ENCODE measurements around the gene CD33.
"Not testable (repeated sequence)": the region's sequence is repeated elsewhere in the genome, so short reads cannot be mapped to it uniquely, and the experiment has no call there.

The CD33 gene

DNA sequence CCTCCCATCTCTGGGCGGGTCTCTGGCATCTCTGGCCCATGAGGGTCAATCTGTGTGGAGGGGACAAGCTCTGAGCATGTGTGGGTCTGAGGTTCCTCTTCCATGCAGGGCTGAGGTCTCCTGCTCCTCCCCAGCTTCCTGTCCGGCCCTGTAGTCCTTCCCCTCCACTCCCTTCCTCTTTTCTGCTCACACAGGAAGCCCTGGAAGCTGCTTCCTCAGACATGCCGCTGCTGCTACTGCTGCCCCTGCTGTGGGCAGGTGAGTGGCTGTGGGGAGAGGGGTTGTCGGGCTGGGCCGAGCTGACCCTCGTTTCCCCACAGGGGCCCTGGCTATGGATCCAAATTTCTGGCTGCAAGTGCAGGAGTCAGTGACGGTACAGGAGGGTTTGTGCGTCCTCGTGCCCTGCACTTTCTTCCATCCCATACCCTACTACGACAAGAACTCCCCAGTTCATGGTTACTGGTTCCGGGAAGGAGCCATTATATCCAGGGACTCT lies at the start of gene CD33:
TSS of gene CD33 (plus strand) at position 183 of the 496 bp plus-strand sequence. CDS start at position 222, 39 bp downstream.
- DNase-seq: not testable (repeated sequence)

DNA sequence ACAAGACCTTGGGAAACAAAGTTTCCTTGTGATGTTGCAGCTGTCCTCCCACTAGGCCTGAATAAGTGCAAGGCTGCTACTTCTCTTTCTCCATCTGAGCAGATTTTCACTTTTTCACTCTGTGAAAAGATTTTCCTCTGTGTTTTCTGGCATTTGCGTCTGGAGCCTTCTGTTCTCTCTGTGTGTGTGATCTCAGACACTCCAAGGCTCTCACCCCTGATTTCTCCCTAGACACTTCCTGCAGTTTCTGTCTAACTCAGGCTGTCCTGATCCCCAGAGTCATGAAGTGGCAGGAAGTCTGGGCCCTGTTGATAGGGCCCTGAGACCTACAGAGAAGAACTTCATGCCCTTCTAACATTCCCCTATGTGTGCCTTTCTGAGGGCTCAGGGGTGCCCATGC lies 45.6 kb upstream of the CD33 start:
- DNase-seq: no peak

DNA sequence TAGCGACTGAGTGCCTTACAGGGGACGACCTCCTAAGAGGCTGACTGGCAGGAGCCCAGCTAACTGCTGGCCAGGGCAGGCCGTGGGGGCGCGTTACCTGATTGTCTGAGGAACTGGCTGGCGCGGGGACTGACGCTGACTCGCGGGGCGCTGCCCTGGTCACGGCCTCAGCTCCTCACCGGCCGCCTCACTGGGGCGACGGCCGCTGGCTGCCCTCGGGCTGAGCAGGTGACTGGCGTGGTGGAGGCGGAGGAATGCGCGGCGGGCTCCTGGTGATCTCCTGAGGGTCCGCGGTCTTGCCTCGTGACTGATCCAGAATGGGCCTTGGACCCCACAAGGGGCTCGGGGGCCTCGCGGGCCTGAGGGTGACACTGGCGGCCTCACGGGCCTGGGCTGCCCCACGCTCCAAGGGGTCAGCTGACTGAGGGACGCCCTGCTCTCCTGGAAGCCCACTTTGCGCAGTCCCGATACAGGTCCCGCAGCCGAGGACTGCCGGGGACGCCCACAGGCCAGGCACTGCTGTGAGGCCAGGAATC lies 43.4 kb upstream of the CD33 start:
- DNase-seq: no peak

DNA sequence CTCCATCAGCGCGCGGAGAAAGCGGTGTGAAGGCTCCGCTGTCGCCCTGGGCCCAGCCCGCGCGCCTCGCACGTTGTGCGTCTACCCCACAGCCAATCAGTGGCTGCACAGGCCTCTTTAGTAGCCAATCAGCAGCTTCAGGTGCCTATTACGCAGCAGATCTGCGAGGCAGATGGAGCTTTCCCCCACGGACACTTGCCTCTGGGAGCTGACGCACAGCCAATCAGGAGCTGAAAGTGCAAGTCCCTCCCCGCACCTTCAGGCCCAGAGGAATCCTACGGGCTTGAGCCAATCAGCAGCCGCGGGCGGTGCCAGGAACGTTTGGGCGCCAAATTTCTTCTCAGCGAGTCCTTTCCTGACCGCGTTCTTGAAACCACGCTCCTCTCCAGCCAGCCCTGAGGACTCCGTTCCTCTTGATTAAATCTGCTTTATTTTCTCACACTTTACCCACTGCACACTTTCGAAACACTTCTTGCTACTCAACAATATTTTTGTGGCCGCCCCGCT lies 42.9 kb upstream of the CD33 start:
- DNase-seq: no peak

DNA sequence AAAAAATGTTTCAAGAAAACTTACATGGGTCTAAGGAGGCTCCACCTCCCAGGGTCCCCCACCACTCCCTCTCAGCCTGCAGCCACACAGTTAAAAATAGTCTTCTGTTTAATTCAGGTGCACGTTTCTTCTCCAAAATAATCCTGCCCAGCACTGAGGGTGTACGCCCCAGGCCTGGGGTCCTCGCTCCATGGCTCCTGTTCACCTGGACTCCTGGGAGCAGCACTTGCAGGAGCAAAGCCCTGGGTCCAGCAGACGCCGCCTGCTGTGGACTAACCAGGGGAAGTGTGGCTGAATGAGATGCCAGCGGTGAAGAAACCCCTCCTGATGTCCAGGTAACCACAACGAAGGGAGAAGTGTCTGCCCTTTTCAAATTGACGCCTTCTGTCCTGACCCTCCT lies 41.3 kb upstream of the CD33 start:
- DNase-seq: no peak

DNA sequence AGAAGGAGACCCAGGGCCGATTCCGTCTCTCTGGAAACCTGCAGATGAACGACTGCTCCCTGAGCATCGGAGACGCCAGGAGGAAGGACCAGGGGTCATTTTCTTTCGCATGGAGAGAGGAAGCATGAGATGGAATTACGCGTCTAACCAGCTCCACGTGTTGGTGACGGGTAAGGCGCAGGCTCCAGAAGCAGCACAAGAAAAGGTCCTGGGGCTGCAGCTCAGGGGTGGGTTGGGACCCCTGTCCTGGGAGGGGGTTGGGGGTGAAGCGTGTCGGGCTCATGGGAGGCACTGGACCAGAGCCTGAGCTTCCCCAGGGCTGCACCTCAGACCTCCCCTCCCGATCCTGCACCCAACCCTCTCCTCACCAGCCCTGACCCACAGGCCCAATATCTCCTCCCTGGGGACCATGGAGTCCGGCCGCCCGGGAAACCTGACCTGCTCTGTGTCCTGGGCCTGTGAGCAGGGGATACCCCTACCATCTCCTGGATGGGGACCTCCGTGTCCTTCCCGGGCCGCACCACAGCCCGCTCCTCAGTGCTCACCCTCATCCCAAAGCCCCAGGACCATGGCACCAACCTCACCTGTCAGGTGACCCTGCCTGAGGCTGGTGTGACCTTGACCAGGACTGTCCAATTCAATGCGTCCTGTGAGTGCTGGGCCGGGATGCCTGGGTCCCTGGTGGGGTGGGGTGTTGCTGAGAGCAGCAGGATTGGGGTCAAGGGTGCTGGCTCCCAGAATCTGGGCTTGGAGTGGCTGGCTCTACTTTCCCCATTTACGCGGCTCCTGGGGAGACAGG lies 39.6 kb upstream of the CD33 start:
- no peak for DNase-seq

DNA sequence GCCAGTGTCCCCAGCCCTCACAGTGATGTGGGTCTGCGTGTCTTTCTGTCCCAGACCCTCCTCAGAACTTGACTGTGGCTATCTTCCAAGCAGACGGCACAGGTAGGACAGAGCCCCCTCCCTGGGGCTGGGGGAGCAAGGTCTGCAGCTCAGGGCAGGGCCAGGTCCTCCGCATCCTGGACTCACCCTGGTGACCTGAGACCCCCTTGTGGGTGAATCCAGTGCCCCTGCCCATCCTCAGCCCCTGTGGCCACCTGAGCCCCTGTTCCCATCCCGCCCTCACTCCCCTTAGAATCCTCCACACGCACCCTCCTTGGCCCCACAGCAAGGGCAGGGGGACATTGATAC lies 39.0 kb upstream of the CD33 start:
- no peak for DNase-seq

DNA sequence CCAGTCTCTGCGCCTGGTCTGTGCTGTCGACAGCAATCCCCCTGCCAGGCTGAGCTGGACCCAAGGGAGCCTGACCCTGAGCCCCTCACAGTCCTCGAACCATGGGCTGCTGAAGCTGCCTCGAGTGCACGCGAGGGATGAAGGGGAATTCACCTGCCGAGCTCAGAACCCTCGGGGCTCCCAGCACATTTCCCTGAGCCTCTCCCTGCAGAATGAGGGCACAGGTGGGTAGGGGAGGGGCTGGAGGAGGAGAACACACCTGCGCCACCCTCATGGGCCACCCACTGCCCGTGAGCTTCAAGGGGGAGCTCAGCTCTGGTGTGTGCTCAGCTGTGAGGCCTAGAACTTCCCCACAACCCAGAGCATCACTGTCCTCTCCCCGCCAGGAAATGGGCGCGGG lies 38.6 kb upstream of the CD33 start:
- DNase-seq: no peak

DNA sequence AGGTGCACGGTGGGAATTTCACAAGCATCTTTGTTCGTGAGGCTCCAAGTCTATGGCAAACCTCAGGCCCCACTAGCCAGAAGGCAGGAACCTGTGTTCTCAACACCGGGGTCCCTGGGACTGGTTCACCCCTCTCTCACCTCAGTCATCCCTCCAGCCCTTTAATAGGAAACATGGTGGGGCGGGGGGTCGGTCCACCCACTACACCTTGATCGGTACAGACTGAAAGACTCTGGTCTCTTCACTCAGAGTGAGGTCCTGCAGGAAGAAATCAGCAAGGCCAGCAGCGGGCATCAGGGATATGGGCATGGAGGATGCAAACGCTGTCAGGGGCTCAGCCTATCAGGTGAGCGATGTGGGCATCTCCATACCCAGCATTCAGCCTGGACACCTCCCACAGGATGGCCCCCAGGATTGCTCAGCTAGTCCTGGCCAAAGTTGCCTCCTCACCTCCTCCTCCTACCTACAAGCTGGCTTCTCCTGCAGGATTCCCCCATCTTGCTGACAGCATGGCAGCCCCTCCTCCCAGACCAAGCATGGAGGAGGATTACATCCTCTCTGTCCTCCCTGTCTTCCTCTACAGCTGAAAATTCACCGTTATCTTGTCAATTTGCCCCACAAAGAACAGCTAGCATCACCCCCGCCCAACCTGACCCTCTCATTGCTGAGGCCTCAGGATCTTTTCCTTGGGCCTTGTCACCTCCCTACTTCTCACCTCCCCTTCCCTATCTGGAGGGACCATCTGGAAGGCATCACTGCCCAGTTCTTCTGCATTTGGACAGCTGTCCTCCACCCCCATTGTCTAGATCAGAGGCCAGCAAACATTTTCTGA lies 37.3 kb upstream of the CD33 start:
- DNase-seq: no peak

DNA sequence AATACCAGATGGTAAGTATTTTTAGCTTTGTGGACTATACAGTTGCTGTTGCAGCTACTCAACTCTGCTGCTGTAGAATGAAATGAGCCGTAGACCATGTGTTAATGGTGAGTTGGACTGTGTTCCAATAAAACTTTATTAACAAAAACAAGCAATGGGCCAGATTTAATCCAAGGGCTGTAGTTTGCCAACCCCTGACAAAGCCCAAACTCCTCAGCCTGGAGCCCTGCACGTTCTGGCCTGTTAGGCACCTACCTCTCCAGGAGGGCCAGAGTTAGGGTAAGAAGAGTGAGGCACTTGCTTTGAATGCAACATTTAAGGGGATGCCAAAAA lies 36.7 kb upstream of the CD33 start:
- no peak for DNase-seq

DNA sequence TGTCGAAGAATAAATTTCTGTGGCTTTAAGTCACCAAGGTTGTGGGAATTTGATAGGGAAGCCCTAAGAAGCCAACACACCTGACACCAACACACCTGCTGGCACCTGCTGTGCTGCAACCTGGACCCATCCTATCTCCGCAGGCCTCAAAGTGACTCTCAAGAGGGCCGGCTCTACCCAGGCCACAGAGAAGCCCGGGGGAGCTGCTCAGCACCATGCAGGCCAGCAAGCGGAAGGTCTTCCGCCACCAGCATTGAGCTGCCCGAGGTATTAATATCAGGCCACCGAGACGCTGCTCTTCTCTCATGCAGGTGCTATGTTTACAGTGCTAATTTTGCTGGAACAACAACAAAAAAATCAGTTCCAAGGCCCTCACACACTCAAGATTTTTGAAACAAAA lies 32.2 kb upstream of the CD33 start:
- no peak for DNase-seq

DNA sequence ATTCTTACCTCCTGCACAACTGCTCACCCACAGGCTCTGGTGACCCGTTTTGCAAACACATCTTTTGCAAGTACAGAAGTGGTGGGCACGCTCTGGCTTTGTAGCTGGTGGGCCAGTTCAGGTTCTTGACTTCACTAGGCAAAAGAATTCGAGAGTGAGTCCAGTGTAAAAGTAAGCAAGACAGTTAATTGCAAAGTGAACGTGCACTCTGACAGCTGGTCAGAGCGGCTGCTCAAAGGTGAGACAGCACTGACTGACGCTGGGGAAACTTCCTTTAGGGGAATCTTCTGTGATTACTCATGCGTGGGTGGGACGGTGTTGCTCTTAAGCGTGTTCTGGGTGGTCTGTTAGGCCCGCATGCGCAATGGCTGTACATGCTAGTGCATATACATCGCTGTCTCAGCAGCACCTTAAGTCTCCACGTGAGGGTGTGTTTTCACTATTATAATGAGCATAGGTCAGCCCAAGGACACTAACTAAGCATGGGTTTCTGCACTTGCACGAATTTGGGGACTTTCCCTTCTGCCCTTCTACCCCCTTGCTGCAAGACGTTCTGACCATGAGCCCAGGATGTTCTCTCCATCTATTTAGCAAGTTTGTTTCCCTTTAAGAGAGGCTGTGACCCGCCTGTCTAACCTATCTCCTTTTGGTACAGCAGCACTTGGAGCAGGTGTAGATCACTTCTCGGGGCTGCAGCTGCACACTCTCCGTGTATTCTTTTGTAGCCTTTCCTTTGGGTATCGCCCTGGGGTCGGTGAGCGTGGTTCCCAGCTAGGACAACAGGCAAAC lies 30.2 kb upstream of the CD33 start:
- DNase-seq: no peak

DNA sequence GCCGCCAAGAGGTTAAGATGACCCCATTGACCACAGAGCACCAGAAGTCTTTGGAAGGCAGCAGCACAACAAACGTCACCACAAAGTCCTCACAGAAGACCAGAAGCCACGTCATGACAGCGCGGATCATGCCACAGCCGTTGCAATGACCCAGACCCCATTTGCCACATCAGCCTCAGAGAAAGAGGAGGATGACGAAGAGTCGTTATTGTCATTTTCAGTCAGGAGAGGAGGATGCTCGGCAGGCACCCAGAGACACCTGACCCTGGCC lies 29.6 kb upstream of the CD33 start:
- DNase-seq: no peak

DNA sequence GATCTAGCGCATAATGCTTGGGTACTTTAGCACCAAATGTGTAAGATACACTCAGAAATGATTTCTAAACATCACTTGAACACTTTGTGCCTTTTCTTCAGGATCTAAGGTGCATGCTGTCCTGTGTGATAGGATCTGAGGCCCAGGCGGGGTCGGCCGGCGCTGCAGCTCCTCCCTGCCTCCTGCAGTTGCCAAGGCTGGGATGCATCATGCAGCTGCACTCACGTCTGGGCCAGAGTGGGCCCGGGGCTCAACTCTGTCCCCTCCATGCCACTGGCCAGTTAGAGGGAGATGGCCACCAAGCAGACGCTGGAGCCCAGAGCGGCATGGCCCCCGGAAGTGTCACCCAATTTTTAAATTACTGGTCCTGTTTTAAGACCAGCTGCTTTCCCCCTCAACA lies 29.3 kb upstream of the CD33 start:
- DNase-seq: no peak

DNA sequence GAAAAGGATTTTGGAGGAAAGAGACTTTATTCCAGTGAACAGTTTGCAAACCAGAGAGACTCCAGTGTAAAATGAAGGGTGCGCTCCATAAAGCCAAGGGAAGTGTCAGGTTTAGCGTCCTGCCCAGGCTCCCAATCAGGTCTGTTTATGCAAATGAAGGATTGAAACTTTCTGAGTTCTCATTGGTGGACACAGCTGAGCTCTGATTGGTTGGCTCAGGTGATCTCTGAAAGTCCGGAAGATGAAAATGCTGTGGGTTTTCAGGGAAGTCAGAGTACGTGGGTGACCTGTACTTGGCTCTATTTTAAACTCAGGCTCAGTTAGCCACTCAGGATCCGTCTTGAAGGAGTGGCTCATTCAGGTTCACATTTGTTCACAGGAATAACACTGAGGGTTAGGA lies 28.7 kb upstream of the CD33 start:
- DNase-seq: no peak

DNA sequence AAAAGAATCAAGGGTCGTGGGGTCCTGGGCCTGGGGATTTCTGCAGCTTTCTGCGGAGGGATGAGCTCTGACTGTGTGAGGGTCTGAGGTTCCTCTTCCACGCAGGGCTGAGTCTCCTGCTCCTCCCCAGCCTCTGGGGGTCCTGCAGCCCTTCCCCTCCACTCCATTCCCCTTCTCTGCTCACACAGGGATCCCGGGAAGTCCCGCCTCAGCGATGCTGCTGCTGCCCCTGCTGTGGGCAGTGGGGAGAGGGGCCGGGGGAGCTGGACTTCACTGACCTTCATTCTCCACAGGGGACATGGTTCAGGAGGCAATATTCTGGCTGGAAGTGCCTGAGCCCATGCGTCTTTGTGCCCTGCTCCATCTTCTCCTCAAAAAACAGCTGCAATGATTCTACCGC lies 26.2 kb upstream of the CD33 start:
- no peak for DNase-seq

DNA sequence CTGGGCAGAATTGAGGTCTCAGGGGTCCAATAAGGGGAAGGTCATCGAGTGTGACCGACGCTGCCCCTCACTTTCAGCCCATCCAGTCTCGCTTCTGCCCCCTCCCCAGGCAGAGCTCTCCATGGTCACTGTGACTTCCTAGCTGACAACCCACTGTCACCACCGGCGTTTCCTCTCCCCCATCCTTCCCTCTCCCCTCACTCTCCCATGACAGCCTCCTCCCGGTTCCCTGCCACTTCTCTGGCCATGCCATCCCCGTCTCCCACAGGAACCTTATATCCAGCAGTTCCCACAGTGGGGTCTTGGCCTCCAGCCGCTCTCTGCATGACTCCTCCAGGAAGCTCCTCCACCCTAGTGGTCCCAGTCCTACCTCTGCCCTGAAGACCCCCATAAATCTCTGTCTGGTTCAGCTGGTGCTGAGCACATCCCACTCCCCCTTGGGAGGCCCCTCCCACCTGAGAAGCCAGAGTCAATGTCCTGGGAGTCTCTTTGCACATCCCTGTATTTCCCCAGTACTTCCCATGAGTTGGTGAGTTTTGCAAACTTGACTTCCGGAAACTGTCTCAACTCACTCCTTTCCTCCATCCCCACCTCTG lies 24.7 kb upstream of the CD33 start:
- no peak for DNase-seq

DNA sequence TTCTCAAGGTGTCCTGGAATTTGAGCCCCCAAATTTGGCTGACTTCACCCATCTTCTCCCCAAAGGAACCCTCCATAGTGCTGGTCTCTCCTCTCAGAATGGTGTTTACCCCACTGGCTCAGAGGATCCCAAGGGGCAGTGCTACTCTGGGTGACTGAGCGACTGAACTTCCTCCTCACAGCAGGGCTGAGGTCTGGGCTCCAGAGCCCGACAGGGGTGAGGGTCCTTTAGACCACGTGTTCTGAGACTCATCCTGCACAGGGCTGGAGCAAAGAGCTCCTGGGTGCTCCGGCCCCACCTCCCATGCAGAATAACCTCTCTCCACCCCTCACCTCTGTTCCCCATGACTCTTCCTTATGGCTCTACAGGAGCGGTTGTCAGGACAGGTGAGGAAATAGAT lies 23.2 kb upstream of the CD33 start:
- no peak for DNase-seq

DNA sequence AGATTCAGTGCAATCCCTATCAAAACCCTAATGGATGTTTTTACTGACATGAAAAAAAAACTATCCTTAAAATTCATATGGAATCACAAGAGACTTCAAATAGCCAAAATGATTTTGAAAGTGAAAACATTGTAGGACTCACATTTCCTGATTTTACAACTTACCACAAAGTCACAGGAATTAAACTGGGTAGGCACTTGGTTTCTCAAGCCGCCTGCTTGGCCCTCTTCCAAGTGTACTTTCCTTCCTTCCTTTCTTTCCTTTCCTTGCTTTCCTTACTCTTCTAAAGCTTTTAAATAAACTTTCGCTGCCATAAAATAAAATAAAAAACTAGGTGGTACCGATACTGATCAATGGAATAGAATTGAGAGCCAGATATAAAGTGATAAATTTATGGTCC lies 21.0 kb upstream of the CD33 start:
- DNase-seq: no peak

DNA sequence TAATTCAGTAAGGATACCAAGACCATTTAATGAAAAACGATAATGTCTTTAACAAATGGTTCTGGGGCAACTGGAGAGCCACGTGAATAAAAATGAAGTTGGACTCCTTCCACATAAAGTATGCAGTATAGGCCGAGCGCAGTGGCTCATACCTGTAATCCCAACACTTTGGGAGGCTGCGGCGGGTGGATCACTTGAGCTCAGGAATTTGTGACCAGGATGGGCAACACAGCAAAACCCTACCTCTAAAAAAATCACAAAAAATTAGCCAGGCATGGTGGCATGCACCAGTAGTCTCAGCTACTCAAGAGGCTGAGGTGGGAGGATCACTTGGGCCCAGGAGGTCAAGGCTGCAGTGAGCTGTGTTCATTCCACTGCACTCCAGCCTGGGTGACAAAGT lies 20.6 kb upstream of the CD33 start:
- no peak for DNase-seq

DNA sequence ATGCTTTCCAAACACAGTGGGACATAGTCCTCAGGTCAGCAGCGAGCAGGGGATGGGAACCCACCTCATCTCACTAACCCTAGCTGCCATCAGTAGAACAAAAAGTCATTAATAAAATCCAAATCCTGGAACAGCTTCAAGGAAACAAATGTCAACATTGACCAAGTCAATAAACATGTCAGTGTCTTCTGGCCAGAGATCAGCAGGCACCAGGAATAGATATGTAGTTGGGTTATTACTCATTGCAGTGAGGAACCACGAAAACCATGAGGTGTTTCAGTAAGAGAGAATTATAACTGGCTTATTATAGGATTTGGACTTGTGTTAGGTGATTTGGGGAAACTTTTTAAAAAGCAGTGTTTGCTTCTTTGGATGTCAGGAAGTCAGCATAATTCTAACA lies 17.1 kb upstream of the CD33 start:
- DNase-seq: no peak

DNA sequence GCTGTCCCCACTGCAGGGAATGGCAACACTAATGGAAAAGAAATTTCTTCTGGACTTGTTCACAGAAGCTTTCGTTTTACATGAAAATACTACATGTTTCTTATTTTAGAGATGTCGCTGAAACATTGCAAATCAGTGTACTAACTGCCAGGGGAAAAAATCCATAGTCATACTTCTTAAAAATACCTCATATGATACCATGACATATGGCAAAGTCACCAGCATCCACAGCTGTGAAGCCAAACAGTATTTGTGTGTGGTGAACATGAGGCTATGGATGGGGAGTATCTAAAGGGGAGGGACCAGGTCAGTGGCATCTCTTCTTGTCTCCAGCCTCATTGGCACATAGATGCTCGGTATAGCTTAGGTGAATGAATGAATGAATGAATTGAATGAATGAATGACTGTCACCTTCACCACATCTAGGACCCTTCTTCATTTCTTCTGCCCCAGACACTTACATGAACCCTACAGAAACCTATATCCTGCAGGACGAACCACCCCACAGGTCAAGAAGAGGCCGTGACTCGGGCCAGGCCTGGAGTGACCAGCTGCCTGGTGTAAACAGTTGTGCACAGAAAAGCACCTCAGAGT lies 14.6 kb upstream of the CD33 start:
- DNase-seq: no peak
